Measurements from ENCODE around the gene GC.

DNA sequence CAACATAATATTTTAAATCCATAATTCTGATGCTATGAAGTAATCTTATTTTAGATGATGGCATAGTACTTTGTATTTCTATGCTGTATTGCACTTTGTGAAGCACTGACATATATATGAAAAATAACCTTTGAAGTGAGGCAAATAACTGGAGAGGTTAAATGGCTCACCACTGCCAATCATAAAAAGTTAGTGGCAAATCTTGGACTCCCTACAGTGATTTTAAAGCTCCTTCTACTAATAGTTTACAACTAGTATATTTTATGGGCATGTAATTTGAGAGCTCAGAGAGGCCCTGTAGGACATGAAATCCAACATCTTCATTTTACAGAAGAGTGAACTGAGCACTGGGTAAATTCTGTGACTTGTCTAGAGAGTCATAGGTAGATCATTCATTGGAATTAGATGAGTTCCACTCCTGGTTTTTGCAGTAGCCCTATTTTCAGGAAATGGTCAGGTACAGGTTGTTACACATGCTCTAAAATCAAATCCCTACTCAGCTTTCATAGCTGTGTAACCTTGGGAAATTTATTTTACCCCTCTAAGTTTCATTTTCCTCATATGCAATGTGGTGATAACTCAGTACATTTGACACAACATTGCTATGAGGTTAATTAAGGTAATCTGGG, 804 bp upstream of the GC start:
- TF ChIP-seq, protein P1, sequence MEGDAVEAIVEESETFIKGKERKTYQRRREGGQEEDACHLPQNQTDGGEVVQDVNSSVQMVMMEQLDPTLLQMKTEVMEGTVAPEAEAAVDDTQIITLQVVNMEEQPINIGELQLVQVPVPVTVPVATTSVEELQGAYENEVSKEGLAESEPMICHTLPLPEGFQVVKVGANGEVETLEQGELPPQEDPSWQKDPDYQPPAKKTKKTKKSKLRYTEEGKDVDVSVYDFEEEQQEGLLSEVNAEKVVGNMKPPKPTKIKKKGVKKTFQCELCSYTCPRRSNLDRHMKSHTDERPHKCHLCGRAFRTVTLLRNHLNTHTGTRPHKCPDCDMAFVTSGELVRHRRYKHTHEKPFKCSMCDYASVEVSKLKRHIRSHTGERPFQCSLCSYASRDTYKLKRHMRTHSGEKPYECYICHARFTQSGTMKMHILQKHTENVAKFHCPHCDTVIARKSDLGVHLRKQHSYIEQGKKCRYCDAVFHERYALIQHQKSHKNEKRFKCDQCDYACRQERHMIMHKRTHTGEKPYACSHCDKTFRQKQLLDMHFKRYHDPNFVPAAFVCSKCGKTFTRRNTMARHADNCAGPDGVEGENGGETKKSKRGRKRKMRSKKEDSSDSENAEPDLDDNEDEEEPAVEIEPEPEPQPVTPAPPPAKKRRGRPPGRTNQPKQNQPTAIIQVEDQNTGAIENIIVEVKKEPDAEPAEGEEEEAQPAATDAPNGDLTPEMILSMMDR (IDR thresholded peaks at IDR 0.05 in 2 of 3, conservative IDR thresholded peaks at IDR 0.05 in 1 of 3; ENCODE audit: insufficient read depth in 2 of 3, low read depth in 1 of 3, low read length in 3 of 3), result no peak
- TF ChIP-seq ZNF253 (CRISPR knock-in tag; conservative IDR thresholded peaks at IDR 0.05) (no peak), ATF3 (IDR thresholded peaks at IDR 0.05) (no peak), ATF3 (CRISPR knock-in tag; conservative IDR thresholded peaks at IDR 0.05) (no peak), KLF13 (tag; IDR thresholded peaks at IDR 0.05; ENCODE audit: borderline replicate concordance, low read depth) (no peak), POLR2AphosphoS5 (IDR thresholded peaks at IDR 0.05; ENCODE audit: control insufficient read depth, insufficient read depth, low read depth, low read length) (no peak), GATAD2A (IDR thresholded peaks at IDR 0.05) (no peak), MYC (IDR thresholded peaks at IDR 0.05; ENCODE audit: low read depth, low read length) (no peak), MYC (CRISPR knock-in tag; IDR thresholded peaks at IDR 0.05; ENCODE audit: borderline replicate concordance, low read depth) (no peak)

Measured in K562 (cell line).